NCI-H226 (cell line): ENCODE results near the gene TMEM183A.
"Not testable (repeated sequence)": the region's sequence is repeated elsewhere in the genome, so short reads cannot be mapped to it uniquely, and the experiment has no call there.

Source experiments
- DNase-seq: peaks from one replicate; pipeline ENCODE4 v3.0.0-alpha.2; 2015

Gene TMEM183A

GRCh38 chr1:202987922-202988583 is 19.1 kb upstream of the TMEM183A start:
- DNase-seq, result no peak

DNA sequence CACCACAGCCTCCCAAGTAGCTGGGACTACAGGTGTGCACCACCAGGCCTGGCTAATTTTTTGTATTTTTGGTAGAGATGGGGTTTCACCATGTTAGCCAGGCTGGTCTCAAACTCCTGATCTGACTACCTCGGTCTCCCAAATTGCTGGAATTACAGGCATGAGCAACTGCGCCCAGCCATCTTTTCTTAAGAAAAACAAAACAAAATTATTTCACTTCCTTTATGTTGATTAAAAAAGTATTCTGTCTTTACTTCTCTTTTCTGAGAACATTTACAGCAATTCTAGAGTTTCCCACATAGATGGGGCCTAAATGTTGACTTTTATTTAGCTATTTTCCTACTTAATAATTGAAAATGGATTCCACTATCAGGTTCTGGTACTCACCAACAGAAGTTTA is 17.3 kb upstream of the TMEM183A start:
- no peak for DNase-seq

- DNase-seq, result no peak
These were observed 16.1 kb upstream of the TMEM183A start for GRCh38 chr1:202991112-202991511.

DNA sequence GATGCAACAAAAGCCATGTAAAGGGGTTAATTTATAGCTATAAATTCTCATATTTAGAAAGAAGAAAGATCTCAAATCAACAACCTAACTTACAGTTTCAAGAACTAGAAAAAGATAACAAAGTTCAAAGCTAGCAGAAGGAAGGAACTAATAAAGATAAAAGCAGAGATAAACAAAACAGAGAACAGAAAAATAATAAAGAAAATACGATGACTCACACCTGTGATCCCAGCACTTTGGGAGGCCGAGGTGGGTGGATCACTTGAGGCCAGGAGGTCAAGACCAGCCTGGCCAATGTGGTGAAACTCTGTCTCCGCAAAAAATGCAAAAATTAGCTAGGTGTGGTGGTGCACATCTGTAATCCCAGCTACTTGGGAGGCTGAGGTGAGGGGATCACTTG is 12.4 kb upstream of the TMEM183A start:
- no peak for DNase-seq

- DNase-seq, result peak; percentile 24
These were observed 8.1 kb upstream of the TMEM183A start for GRCh38 chr1:202998836-202999750.

DNA sequence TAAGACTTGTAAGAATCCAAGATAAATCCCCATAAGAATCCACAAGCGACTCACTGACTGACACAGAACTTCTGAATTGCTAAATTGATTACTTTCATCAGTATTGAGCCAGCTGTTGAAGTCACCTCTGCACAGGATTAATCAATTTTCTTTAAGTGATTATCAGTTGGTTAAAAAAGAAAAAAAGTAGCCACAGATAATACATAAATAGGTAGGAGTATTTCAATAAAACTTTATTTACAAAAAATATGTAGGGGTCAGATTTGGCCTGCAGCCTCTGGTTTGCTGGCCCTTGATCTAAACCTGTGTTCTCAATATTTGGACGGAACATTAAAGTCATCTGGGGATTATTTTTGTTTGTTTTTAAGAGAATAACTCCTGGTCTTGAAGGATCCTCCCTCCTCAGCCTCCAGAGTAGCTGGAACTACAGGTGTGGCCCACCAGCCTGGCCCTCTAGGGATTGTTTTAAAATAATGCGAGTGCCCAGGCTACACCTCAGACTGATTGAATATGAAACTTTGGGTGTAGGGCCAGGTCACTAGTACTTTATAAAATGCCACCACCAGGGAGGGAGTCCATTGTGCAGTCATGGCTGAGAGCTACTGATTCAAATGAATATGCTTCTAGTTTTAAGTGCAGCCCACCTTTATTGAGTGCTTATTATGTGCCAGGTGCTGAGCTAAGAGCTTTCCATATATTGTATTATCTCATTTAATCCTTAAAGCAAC is 6.8 kb upstream of the TMEM183A start:
- DNase-seq, result no peak

GRCh38 chr1:203001986-203002385 is 5.2 kb upstream of the TMEM183A start:
- no peak for DNase-seq

GRCh38 chr1:203002951-203003350 is 4.2 kb upstream of the TMEM183A start:
- DNase-seq, result no peak

DNA sequence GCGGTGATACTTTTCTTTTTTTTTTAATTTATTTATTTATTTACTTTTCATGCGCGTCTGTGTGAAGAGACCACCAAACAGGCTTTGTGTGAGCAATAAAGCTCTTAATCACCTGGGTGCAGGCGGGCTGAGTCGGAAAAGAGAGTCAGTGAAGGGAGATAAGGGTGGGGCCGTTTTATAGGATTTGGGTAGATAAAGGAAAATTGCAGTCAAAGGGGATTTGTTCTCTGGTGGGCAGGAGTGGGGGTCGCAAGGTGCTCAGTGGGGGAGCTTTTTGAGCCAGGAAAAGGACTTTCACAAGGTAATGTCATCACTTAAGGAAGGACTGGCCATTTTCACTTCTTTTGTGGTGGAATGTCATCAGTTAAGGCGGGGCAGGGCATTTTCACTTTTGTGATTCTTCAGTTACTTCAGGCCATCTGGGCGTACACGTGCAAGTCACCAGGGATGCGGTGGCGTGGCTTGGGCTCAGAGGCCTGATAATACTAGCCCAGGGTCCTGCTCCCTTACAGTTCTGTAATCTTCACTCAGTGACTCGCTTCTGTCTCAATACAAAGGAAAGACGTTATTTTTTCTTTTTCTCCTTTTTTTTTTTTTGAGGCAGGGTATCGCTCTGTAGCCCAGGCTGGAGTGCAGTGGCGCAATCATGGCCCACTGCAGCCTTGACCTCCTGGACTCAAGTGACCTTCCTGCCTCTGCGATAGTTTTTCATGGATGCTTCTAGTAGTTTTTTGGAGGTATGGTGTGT is 1.6 kb upstream of the TMEM183A start:
- DNase-seq, result not testable (repeated sequence)

DNA sequence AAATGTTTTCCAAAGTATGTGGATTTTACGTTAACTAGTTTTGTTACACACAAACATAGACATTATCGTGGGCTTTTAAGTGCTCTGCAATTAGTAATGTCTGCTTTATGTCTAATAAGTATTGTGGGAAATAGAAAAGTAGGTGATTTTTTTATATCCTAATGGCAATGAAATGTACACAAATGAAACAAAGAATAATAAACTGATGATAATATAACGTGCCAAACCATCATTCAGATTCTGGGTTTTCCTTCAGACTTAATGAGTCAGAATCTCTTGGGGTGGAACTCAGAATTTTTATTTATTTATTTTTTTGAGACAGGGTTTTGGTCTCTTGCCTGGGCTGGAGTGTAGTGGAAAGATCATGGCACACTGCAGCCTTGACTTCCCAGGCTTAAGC is 2.0 kb downstream of the TMEM183A start:
- no peak for DNase-seq

DNA sequence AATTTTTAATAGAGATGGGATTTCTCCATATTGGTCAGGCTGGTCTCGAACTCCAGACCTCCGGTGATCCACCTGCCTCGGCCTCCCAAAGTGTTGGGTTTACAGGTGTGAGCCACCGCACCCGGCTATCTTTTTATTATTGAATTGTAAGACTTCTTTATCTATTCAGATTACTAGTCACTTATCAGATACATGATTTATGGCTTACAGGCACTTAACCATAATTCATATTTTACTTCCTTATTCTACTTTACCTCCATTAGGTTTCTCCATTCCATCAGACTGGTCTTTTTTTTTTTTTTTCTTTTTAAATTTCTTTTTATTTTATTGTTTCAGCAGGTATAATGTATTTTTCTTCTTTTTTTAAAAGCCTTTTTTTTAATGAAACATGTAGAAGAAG is 4.4 kb downstream of the TMEM183A start:
- DNase-seq, result no peak

DNA sequence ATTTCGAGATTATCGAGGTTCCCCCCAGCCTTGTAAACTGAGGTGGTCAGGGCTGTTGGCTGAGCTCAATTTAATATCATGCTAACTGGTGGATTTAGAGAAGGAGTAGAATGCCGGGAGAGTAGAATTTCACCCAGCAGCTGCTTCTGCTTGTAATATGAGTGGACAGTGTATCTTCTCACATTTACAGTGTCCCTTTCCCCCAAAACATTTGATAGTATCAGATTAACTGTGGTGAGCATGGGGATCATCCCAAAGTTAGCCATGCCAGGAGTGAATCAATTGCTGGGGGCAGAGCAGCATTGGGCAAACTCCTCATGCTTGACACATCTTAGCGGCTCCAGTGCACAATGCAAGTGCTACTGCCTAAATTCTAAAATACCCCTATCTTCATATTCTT is 9.9 kb downstream of the TMEM183A start:
- no peak for DNase-seq

- DNase-seq, result no peak
These were observed 10.5 kb downstream of the TMEM183A start for GRCh38 chr1:203017692-203018091.

- DNase-seq, result not testable (repeated sequence)
These were observed 15.7 kb downstream of the TMEM183A start for GRCh38 chr1:203022855-203023254.

- DNase-seq, result no peak
These were observed 18.5 kb downstream of the TMEM183A start for GRCh38 chr1:203025686-203026030.

DNA sequence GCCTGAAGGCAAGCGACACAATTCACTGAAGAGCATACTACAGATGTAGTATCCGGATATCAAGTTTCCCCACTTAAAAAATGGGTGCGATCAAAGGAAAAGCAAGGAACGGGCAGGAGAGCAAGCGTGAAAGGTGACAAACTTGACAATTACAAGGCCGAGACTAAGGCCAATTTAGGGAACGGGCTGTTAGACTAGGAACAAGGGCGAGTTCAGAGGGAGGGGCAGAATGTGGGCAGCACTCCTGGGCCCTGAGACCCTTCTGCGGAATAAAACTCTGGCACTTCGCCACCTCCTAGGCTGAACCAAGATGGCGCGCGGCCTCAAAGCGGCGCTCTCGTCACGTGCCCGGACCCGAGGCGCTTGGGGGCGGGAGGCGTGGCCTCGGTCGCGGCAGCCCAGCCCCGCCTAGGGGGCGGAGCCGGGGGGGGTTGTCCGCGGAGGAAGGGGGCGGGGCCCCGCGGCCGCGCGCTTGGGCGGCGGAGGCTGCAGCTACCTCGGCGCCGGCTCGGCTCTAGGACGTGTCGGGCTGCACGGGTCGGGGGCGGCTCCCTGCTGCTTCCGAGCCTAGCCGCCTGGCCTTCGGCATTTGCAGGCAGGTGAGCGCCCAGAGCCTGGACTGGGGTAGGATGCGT is 19.0 kb downstream of the TMEM183A start, which contains the start of gene PPFIA4:
TSS of gene PPFIA4 (plus strand) at position 461 of the 635 bp plus-strand sequence. CDS start 12,518 bp downstream, outside the sequence.
- peak; percentile 65 for DNase-seq

GRCh38 chr1:203026666-203027663 is 19.8 kb downstream of the TMEM183A start:
- no peak for DNase-seq

GRCh38 chr1:203028067-203028783 is 21.1 kb downstream of the TMEM183A start:
- DNase-seq, result no peak

DNA sequence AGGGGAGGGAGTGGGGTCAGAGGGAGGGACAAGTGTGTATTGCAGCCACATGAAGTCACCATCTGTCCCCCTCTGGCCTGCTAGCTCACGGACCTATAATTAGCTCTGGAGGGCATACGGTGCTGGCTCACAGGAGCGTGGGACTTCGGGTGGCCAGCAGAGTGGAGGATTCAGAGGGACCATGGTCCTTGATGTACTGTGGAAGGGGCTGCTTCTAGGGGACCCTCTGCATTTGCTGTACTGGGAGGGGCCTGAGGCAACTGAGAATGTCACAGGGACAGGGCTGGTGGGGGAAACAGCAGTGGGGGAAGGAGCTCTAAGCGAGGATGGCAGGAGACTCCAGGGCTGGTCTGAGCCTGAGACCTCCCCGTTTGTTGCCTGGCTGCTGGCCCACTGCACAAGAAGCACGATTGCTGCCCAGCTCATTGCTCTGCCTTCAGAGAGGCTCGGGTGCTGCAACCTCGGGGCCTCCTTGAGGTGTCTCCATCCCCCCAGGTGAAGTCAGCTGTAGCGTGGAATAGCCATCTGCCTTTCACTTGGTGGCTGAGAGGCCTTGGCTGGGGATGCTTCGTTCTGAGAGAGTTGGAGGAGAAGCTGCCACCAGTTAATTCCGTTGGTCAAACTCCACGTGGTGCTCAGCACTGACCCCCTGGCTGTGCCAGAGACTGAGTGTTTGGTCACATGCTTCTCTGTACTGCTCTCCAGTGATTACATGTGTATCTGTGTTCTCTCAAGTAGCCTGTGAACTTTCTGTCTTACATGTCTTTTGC is 21.8 kb downstream of the TMEM183A start:
- DNase-seq, result no peak
